A549 treated with Mapracorat at 1 μM for 4 hours (cell line): Measurements from ENCODE around the gene GJC3. TPM values are rescaled to one million over a fixed set of nuclear protein-coding genes. Genes with fewer than 3 reads are reported as not detected.

ENCODE experiments used
- total RNA-seq: library from RNA; stranded (reverse); fragments of 200-300 nt; extraction: Qiagen RNA extraction; gene quantifications from 5 replicates; pipeline ENCODE4 v1.2.3, GENCODE V29; 2022

GJC3 gene
- 0.12 to 0.21 TPM (median 0.12 TPM) in 3 of 5 replicates, not detected in the others for total RNA-seq

GRCh38 chr7:99928994-99929729, at the start of gene GJC3:
Gene GJC3, minus strand, starts transcription at chr7:99929620. Its CDS starts 0 bp downstream, at chr7:99929620.

GRCh38 chr7:99975782-99976521, 46.5 kb upstream of the GJC3 start, which contains the start of gene AZGP1:
Gene AZGP1, minus strand, starts transcription at chr7:99976031. Its CDS starts 11 bp downstream, at chr7:99976020.

GRCh38 chr7:99918959-99919813, 10.2 kb downstream of the GJC3 start, which contains the start of gene TRIM4:
Gene TRIM4, minus strand, starts transcription at chr7:99919530. Its CDS starts 129 bp downstream, at chr7:99919401.

GRCh38 chr7:99876933-99877332, 52.5 kb downstream of the GJC3 start, which contains the start of gene OR2AE1:
Gene OR2AE1, minus strand, starts transcription at chr7:99877033. Its CDS starts 0 bp downstream, at chr7:99877033.

Other genes starting within 250 kb of the GJC3 start
- 0.99 to 1.9 TPM (median 1.2 TPM) in 5 replicates for gene CYP3A5, start 249.6 kb downstream of the GJC3 start, total RNA-seq
- gene CYP3A7, start 194.4 kb downstream of the GJC3 start, total RNA-seq = 0.06 to 0.07 TPM in 2 of 5 replicates, not detected in the others
- 0.09 to 0.10 TPM in 2 of 5 replicates, not detected in the others for gene CYP3A4, start 145.4 kb downstream of the GJC3 start, total RNA-seq
- gene CYP3A43, start 101.6 kb downstream of the GJC3 start, total RNA-seq = not detected in 5 replicates
- gene OR2AE1, start 52.6 kb downstream of the GJC3 start, total RNA-seq = not detected in 5 replicates
- 24.6 to 27.9 TPM (median 25.0 TPM) in 5 replicates for gene TRIM4, start 10.1 kb downstream of the GJC3 start, total RNA-seq
- gene AZGP1, start 46.4 kb upstream of the GJC3 start, total RNA-seq = 0.13 TPM in 1 of 5 replicates, not detected in the others
- 6.4 to 9.7 TPM (median 9.0 TPM) in 5 replicates for gene ZKSCAN1, start 86.0 kb upstream of the GJC3 start, total RNA-seq
- 9.7 to 12.3 TPM (median 10.5 TPM) in 5 replicates for gene ZSCAN21, start 120.2 kb upstream of the GJC3 start, total RNA-seq
- gene ZNF3, start 152.1 kb upstream of the GJC3 start, total RNA-seq = 19.3 to 20.9 TPM (median 20.5 TPM) in 5 replicates
- 157 to 189 TPM (median 174 TPM) in 5 replicates for gene COPS6, start 159.3 kb upstream of the GJC3 start, total RNA-seq
- gene MCM7, start 171.8 kb upstream of the GJC3 start, total RNA-seq = 223 to 248 TPM (median 243 TPM) in 5 replicates
- 13.0 to 16.0 TPM (median 14.8 TPM) in 5 replicates for gene AP4M1, start 172.0 kb upstream of the GJC3 start, total RNA-seq
- 56.8 to 66.8 TPM (median 63.6 TPM) in 5 replicates for gene TAF6, start 189.7 kb upstream of the GJC3 start, total RNA-seq
- gene CNPY4, start 190.0 kb upstream of the GJC3 start, total RNA-seq = 8.9 to 11.2 TPM (median 11.0 TPM) in 5 replicates
- gene MBLAC1, start 197.3 kb upstream of the GJC3 start, total RNA-seq = 2.5 to 3.5 TPM (median 3.1 TPM) in 5 replicates
- 153 to 203 TPM (median 178 TPM) in 5 replicates for gene LAMTOR4, start 219.3 kb upstream of the GJC3 start, total RNA-seq
- gene TRAPPC14, start 229.1 kb upstream of the GJC3 start, total RNA-seq = 9.6 to 15.0 TPM (median 13.6 TPM) in 5 replicates
- 0.12 to 0.23 TPM (median 0.16 TPM) in 4 of 5 replicates, not detected in the other for gene GAL3ST4, start 239.0 kb upstream of the GJC3 start, total RNA-seq
- 0.62 to 1.5 TPM (median 1.0 TPM) in 5 replicates for gene GPC2, start 247.8 kb upstream of the GJC3 start, total RNA-seq
- 0.06 to 0.41 TPM (median 0.23 TPM) in 5 replicates for gene STAG3, start 248.3 kb upstream of the GJC3 start, total RNA-seq